Measurements from ENCODE around the gene RBM20. TPM values are rescaled to one million over a fixed set of nuclear protein-coding genes. Genes with fewer than 3 reads are reported as not detected.

Gene RBM20
- polyA plus RNA-seq, 3 donors, result not detected

GRCh38 chr10:110802090-110802489 is 158.0 kb downstream of the RBM20 start:
- peaks cover 0 to 5% (median 3%) of the 10 kb centered on the region in 3 donors for H3K27me3 Mint-ChIP-seq (ENCODE audit: low read depth in 3 of 3)
- Histone ChIP-seq H3K27me3 (ENCODE audit: control insufficient read depth in 2 of 2, insufficient read depth in 2 of 2, low read length in 2 of 2) (no peaks in the 10 kb centered on the region), H3K79me2 (ENCODE audit: insufficient read depth, low read length) (no peaks in the 10 kb centered on the region), H2AFZ (ENCODE audit: insufficient read depth, low read depth, low read length, poor library complexity, severe bottlenecking) (peak overlapping the region; percentile 9), H3K4me2 (replicated peaks; ENCODE audit: extremely low read depth, low read length, poor library complexity, severe bottlenecking) (no peak overlapping the region), H3K9ac (ENCODE audit: insufficient read depth, low read length, poor library complexity, severe bottlenecking) (no peak overlapping the region), H3K4me3 (replicated peaks in 1 of 3; ENCODE audit: low read depth in 2 of 3, low read length in 3 of 3) (no peak overlapping the region), H3K27ac (ENCODE audit: low read depth in 1 of 2, low read length in 2 of 2) (no peak overlapping the region), H3K4me1 (ENCODE audit: control insufficient read depth in 1 of 2, insufficient read depth in 2 of 2, low read length in 2 of 2) (peaks cover 8 to 17% of the 10 kb centered on the region in 2 donors), H3K36me3 (replicated peaks in 1 of 2; ENCODE audit: control insufficient read depth in 1 of 2, insufficient read depth in 2 of 2, low read length in 2 of 2) (no peaks in the 10 kb centered on the region), H4K20me1 (ENCODE audit: insufficient read depth, low read length) (no peaks in the 10 kb centered on the region), H3K9me3 (replicated peaks in 1 of 2; ENCODE audit: control insufficient read depth in 1 of 2, insufficient read depth in 1 of 2, low read length in 2 of 2) (no peaks in the 10 kb centered on the region)
- H3K9me3 Mint-ChIP-seq, result peaks cover 0 to 4% (median 0%) of the 10 kb centered on the region in 7 donors
- no peak overlapping the region for H3K4me3 Mint-ChIP-seq
- no peaks in the 10 kb centered on the region for H3K36me3 Mint-ChIP-seq
- no peak overlapping the region for H3K27ac Mint-ChIP-seq
- DNase-seq, result no peak
- no peak for TF ChIP-seq CTCF (IDR thresholded peaks at IDR 0.05)
- WGBS (ENCODE audit: insufficient coverage), result no CpG with 5 or more reads among the region's 1 CpG
- H3K4me1 Mint-ChIP-seq, result peaks cover 15% of the 10 kb centered on the region
- intact Hi-C loops (cut with micrococcal nuclease), result loop anchor here (5.0 to 10.0 kb wide), 2 partner anchors 73 to 90 kb away; partner anchors contain the start of gene PDCD4 (in 1 of the 2)

- Histone ChIP-seq H3K36me3 (replicated peaks in 1 of 2; ENCODE audit: control insufficient read depth in 1 of 2, insufficient read depth in 2 of 2, low read length in 2 of 2) (no peaks in the 10 kb centered on the region), H3K4me1 (ENCODE audit: control insufficient read depth in 1 of 2, insufficient read depth in 2 of 2, low read length in 2 of 2) (peaks cover 8 to 17% of the 10 kb centered on the region in 2 donors), H3K27ac (ENCODE audit: low read depth in 1 of 2, low read length in 2 of 2) (no peak overlapping the region), H3K27me3 (ENCODE audit: control insufficient read depth in 2 of 2, insufficient read depth in 2 of 2, low read length in 2 of 2) (no peaks in the 10 kb centered on the region), H3K4me3 (replicated peaks in 1 of 3; ENCODE audit: low read depth in 2 of 3, low read length in 3 of 3) (no peak overlapping the region), H3K9me3 (replicated peaks in 1 of 2; ENCODE audit: control insufficient read depth in 1 of 2, insufficient read depth in 1 of 2, low read length in 2 of 2) (no peaks in the 10 kb centered on the region), H4K20me1 (ENCODE audit: insufficient read depth, low read length) (no peaks in the 10 kb centered on the region), H3K4me2 (replicated peaks; ENCODE audit: extremely low read depth, low read length, poor library complexity, severe bottlenecking) (peak overlapping the region; percentile 45), H3K79me2 (ENCODE audit: insufficient read depth, low read length) (no peaks in the 10 kb centered on the region), H2AFZ (ENCODE audit: insufficient read depth, low read depth, low read length, poor library complexity, severe bottlenecking) (peak overlapping the region; percentile 9), H3K9ac (ENCODE audit: insufficient read depth, low read length, poor library complexity, severe bottlenecking) (no peak overlapping the region)
- H3K36me3 Mint-ChIP-seq, result no peaks in the 10 kb centered on the region
- H3K9me3 Mint-ChIP-seq, result peaks cover 0 to 4% (median 0%) of the 10 kb centered on the region in 7 donors
- TF ChIP-seq CTCF (IDR thresholded peaks at IDR 0.05), result no peak
- peak overlapping the region; percentile 24 to 83 for H3K4me3 Mint-ChIP-seq
- WGBS (ENCODE audit: insufficient coverage), result 0% methylated on average over 2 of the region's 7 CpGs
- intact Hi-C loops (cut with micrococcal nuclease), result loop anchor here (5.0 to 10.0 kb wide), 2 partner anchors 72 to 90 kb away; partner anchors contain the start of gene PDCD4 (in 1 of the 2)
- DNase-seq, result peak; percentile 13 to 50 (median 41)
- peaks cover 0 to 5% (median 3%) of the 10 kb centered on the region in 3 donors for H3K27me3 Mint-ChIP-seq (ENCODE audit: low read depth in 3 of 3)
- H3K4me1 Mint-ChIP-seq, result peaks cover 15% of the 10 kb centered on the region
- peak overlapping the region in 2 of 7 donors; percentile 34 to 78 for H3K27ac Mint-ChIP-seq
These were observed 158.6 kb downstream of the RBM20 start for GRCh38 chr10:110802551-110803238.

Data from CD14-positive monocyte (primary cell).